OCI-LY7 (cell line): Measurements from ENCODE around the gene STK32C. TPM values are rescaled to one million over a fixed set of nuclear protein-coding genes. Genes with fewer than 3 reads are reported as not detected.

ENCODE experiments used
- BruUV-seq: library from RNA; stranded (reverse); fragments of 400-500 nt; replicated peaks from 2 replicates; lab custom pipeline; 2021; lab: Mats Ljungman, UMichigan
- CTCF ChIA-PET: fragments of 300-600 bp; sonication (Branson Sonifier 250); formaldehyde crosslinking; loops from one replicate; lab custom pipeline; 2022; ENCODE audit warnings: antibody characterized with exemption; ENCODE audit not compliant: unreplicated experiment; lab: Charles Lee
- POLR2A ChIA-PET: fragments of 300-600 bp; sonication (Branson Sonifier 250); formaldehyde crosslinking; loops from one replicate; lab custom pipeline; 2022; ENCODE audit warnings: antibody characterized with exemption; lab: Charles Lee
- DNase-seq: peaks from one replicate; pipeline ENCODE4 v3.0.0-alpha.2; 2015; ENCODE audit warnings: low spot score
- H2AFZ ChIP-seq: fragments of 200-600 bp; sonication (generic), shearing (Covaris generic); 2 replicates; pipeline ENCODE4 v1.6.1; 2014; ENCODE audit warnings: mild to moderate bottlenecking, antibody characterized with exemption, low read length, moderate library complexity
- H3K27ac ChIP-seq: fragments of 200-600 bp; sonication (generic); 2 replicates; pipeline ENCODE4 v1.5.1; 2014; ENCODE audit warnings: mixed run types, low read depth, mild to moderate bottlenecking, moderate library complexity, low read length, inconsistent platforms; ENCODE audit not compliant: poor library complexity, severe bottlenecking
- H3K36me3 ChIP-seq: fragments of 200-600 bp; sonication (generic); 2 replicates; pipeline ENCODE4 v1.6.1; 2014; ENCODE audit warnings: mild to moderate bottlenecking, antibody characterized with exemption, low read length, moderate library complexity, mixed read lengths; ENCODE audit not compliant: insufficient read depth
- H3K4me1 ChIP-seq: fragments of 200-600 bp; sonication (generic); 2 replicates; pipeline ENCODE4 v1.5.1; 2014; ENCODE audit warnings: mild to moderate bottlenecking, low read length; ENCODE audit not compliant: insufficient read depth, poor library complexity, severe bottlenecking
- H3K4me2 ChIP-seq: fragments of 200-600 bp; sonication (generic); 2 replicates; pipeline ENCODE4 v1.6.1; 2014; ENCODE audit warnings: mild to moderate bottlenecking, low read length
- H3K4me3 ChIP-seq: fragments of 200-600 bp; sonication (generic); 2 replicates; pipeline ENCODE4 v1.5.1; 2014; ENCODE audit warnings: mild to moderate bottlenecking, low read depth, low read length; ENCODE audit not compliant: poor library complexity, severe bottlenecking
- H3K79me2 ChIP-seq: fragments of 200-600 bp; sonication (generic); 2 replicates; pipeline ENCODE4 v1.6.1; 2016; ENCODE audit warnings: low read depth, mild to moderate bottlenecking, low read length, moderate library complexity, mixed read lengths; ENCODE audit not compliant: insufficient read depth
- H3K9me2 ChIP-seq: fragments of 200-600 bp; sonication (generic); 2 replicates; pipeline ENCODE4 v1.6.1; 2016; ENCODE audit warnings: mild to moderate bottlenecking, low read length, mixed read lengths; ENCODE audit not compliant: insufficient read depth
- H3K9me3 ChIP-seq: fragments of 200-600 bp; sonication (generic); 2 replicates; pipeline ENCODE4 v1.6.1; 2014; ENCODE audit warnings: mild to moderate bottlenecking, mixed run types, low read length, mixed read lengths
- H4K20me1 ChIP-seq: fragments of 200-600 bp; sonication (generic); 2 replicates; pipeline ENCODE4 v1.6.1; 2014; ENCODE audit warnings: mild to moderate bottlenecking, antibody characterized with exemption, low read length, moderate library complexity, mixed read lengths; ENCODE audit not compliant: insufficient read depth
- CTCF ChIP-seq: fragments of 200-600 bp; sonication (generic); conservative IDR thresholded peaks from 2 replicates; pipeline ENCODE4 v1.5.1; 2014; ENCODE audit warnings: mild to moderate bottlenecking, antibody characterized with exemption, low read length, moderate library complexity, mixed read lengths
- EZH2phosphoT487 ChIP-seq: fragments of 200-600 bp; sonication (generic); IDR thresholded peaks from 2 replicates; pipeline ENCODE4 v1.6.1; 2018; ENCODE audit warnings: low read depth, borderline replicate concordance, mild to moderate bottlenecking, mixed run types, antibody characterized with exemption, low read length, moderate library complexity, mixed read lengths
- intact Hi-C: fragments of 100-400 bp; cut with micrococcal nuclease; formaldehyde crosslinking; loops from one replicate; pipeline ENCODE4 v1.10.0; 2022; ENCODE audit not compliant: unreplicated experiment
- total RNA-seq, 2 experiments: library from RNA; depleted of rRNA in 1 of 2; stranded (reverse); fragments of >200 nt in 1 of 2; shearing (Covaris generic) in 1 of 2; gene quantifications; 2 replicates each; pipeline ENCODE4 v1.2.3, GENCODE V29; 2014 to 2022

The STK32C gene
- total RNA-seq, 2 experiments from 2014 or later: 13.1 to 30.4 TPM

- Histone ChIP-seq H3K4me3 (no peak overlapping the region), H3K36me3 (no peaks in the 10 kb centered on the region), H3K9me3 (no peaks in the 10 kb centered on the region), H3K79me2 (no peaks in the 10 kb centered on the region), H2AFZ (no peak overlapping the region), H3K9me2 (no peaks in the 10 kb centered on the region), H3K4me2 (no peak overlapping the region), H3K4me1 (no peaks in the 10 kb centered on the region), H3K27ac (no peak overlapping the region), H4K20me1 (no peaks in the 10 kb centered on the region)
- CTCF ChIA-PET: no interaction called here
- no peak for DNase-seq
- TF ChIP-seq EZH2phosphoT487 (no peak), CTCF (no peak)
- POLR2A ChIA-PET: interaction anchor here (0.6 kb wide), 1 partner anchor 355 kb away, joined by 5 read pairs; no protein-coding TSS in a partner anchor
- BruUV-seq: no TSS peak
- intact Hi-C loops: no loop called here
These were observed 52.9 kb downstream of the STK32C start for GRCh38 chr10:132254841-132255240.

- H3K4me1 ChIP-seq: no peaks in the 10 kb centered on the region
- H3K27ac ChIP-seq: no peak overlapping the region
- no peaks in the 10 kb centered on the region for H3K9me2 ChIP-seq
- no peak for DNase-seq
- no peaks in the 10 kb centered on the region for H4K20me1 ChIP-seq
- CTCF ChIA-PET: no interaction called here
- TF ChIP-seq CTCF: no peak
- no peak for TF ChIP-seq EZH2phosphoT487
- H3K4me3 ChIP-seq: no peak overlapping the region
- H3K9me3 ChIP-seq: no peaks in the 10 kb centered on the region
- H3K79me2 ChIP-seq: no peaks in the 10 kb centered on the region
- H3K36me3 ChIP-seq: no peaks in the 10 kb centered on the region
- POLR2A ChIA-PET: no interaction called here
- no TSS peak for BruUV-seq
- intact Hi-C loops: no loop called here
- no peak overlapping the region for H3K4me2 ChIP-seq
- no peak overlapping the region for H2AFZ ChIP-seq
These were observed 54.6 kb downstream of the STK32C start for GRCh38 chr10:132253092-132253687.

GRCh38 chr10:132252412-132252811 lies 55.3 kb downstream of the STK32C start:
- H3K36me3 ChIP-seq: no peaks in the 10 kb centered on the region
- H3K9me2 ChIP-seq: no peaks in the 10 kb centered on the region
- DNase-seq: no peak
- ChIA-PET CTCF (no interaction called here), POLR2A (no interaction called here)
- H2AFZ ChIP-seq: no peak overlapping the region
- H3K79me2 ChIP-seq: no peaks in the 10 kb centered on the region
- TF ChIP-seq EZH2phosphoT487: no peak
- 0 out of 2 replicates have a peak, but pooled peaks have one; percentile 30 for TF ChIP-seq CTCF
- no peak overlapping the region for H3K4me2 ChIP-seq
- no peaks in the 10 kb centered on the region for H3K4me1 ChIP-seq
- no peak overlapping the region for H3K27ac ChIP-seq
- H3K9me3 ChIP-seq: no peaks in the 10 kb centered on the region
- BruUV-seq: no TSS peak
- no peak overlapping the region for H3K4me3 ChIP-seq
- H4K20me1 ChIP-seq: no peaks in the 10 kb centered on the region
- intact Hi-C loops: no loop called here
